ENCODE measurements around the gene LAIR2. TPM values are rescaled to one million over a fixed set of nuclear protein-coding genes. Genes with fewer than 3 reads are reported as not detected.

Gene LAIR2
- total and polyA plus RNA-seq, 4 donors, result 1.7 TPM; not detected in 3

DNA sequence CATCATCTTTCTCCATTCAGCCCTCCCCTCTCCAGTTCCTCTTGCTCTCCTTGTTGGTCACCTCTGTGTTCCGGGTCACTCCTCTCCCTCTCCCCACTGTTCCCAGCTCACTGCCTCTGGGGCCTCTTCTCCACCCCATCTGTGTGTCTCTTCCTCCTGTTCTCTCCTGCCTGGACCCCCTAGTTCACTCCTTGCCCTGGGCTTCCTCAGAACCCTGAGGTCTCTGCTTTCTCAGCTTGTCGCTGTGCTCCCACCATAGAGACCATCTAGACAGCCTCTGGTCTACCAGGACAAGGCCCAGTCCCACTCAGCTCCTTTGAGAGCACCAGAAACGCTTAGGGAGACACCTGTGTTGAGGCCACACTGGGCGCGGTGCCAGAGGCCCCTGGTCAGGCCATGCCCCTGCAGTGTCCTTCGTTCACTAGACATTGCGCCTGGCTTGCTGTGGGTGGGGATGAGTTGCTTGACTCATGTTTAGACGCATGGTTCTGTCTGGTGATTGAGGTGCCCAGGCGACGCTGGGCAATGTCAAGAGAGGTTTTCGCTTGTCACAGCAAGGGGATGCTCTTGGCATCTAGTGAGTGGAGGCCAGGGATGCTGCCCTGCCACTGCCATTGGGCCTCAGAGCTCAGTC lies 43.9 kb upstream of the LAIR2 start:
- no peak for DNase-seq
- 88 to 90% methylated on average over 11 of the region's 11 CpGs for WGBS, 2 donors
- Histone ChIP-seq H3K9me3 (ENCODE audit: control insufficient read depth in 4 of 4, insufficient read depth in 3 of 4, low read length in 3 of 4) (no peaks in the 10 kb centered on the region), H3K4me1 (ENCODE audit: control insufficient read depth in 5 of 5, insufficient read depth in 5 of 5, low read length in 5 of 5) (peaks cover 0 to 42% (median 13%) of the 10 kb centered on the region in 5 donors), H3K4me3 (no peak overlapping the region), H3K27ac (ENCODE audit: low read depth in 1 of 2, low read length in 1 of 2) (no peak overlapping the region), H3K36me3 (ENCODE audit: control insufficient read depth in 4 of 4, insufficient read depth in 4 of 4, low read length in 4 of 4) (peaks cover 27 to 81% (median 46%) of the 10 kb centered on the region in 4 donors), H3K9ac (ENCODE audit: insufficient read depth in 1 of 2, low read length in 2 of 2) (no peak overlapping the region), H3K27me3 (ENCODE audit: control insufficient read depth in 3 of 3, insufficient read depth in 3 of 3, low read length in 2 of 3) (no peaks in the 10 kb centered on the region)
- TF ChIP-seq, protein P1, sequence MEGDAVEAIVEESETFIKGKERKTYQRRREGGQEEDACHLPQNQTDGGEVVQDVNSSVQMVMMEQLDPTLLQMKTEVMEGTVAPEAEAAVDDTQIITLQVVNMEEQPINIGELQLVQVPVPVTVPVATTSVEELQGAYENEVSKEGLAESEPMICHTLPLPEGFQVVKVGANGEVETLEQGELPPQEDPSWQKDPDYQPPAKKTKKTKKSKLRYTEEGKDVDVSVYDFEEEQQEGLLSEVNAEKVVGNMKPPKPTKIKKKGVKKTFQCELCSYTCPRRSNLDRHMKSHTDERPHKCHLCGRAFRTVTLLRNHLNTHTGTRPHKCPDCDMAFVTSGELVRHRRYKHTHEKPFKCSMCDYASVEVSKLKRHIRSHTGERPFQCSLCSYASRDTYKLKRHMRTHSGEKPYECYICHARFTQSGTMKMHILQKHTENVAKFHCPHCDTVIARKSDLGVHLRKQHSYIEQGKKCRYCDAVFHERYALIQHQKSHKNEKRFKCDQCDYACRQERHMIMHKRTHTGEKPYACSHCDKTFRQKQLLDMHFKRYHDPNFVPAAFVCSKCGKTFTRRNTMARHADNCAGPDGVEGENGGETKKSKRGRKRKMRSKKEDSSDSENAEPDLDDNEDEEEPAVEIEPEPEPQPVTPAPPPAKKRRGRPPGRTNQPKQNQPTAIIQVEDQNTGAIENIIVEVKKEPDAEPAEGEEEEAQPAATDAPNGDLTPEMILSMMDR (IDR thresholded peaks at IDR 0.05; ENCODE audit: control extremely low read depth, extremely low read depth), result no peak
- ATAC-seq (ENCODE audit: insufficient read depth, low FRiP score), result no peak

DNA sequence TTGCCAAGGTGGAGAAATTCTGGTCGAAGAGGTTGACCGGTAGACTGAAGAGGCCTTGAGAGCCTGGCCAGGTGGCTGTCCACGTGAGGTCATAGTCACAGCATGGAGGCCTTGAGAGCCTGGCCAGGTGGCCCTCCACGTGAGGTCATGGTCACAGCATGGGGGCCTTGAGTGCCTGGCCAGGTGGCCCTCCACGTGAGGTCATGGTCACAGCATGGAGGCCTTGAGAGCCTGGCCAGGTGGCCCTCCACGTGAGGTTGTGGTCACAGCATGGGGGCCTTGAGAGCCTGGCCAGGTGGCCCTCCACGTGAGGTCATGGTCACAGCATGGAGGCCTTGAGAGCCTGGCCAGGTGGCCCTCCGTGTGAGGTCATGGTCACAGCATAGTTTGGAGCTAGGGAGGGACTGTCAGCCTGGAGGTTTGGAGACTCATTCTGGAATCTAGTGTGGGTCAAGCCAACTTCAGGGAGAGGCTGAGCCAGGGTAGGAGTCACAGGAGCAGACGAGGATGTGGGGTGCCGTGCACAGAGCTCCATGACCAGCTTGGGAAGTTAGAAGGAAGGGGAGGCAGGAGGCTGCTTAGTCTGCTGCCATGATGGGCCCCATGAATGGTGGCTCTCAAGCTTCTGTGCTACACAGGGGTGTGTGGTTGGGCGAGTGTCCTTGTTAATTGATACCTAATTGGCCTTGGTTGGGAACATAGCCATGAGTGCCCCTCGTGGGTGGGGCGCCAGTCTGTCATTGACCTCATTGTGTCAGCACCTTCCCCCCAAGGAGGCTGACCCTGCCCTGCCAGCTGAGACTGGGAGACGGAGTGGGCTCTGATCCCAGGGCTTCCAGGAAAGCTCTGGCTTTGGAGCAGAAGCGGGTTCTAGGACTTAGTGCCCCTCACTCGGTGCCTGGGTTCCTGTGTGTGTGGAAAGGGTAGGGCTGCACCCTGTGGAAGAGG lies 43.1 kb upstream of the LAIR2 start:
- peaks cover 0 to 50% (median 13%) of the 10 kb centered on the region in 5 donors for H3K4me1 ChIP-seq (ENCODE audit: control insufficient read depth in 5 of 5, insufficient read depth in 5 of 5, low read length in 5 of 5)
- no peaks in the 10 kb centered on the region for H3K27me3 ChIP-seq (ENCODE audit: control insufficient read depth in 3 of 3, insufficient read depth in 3 of 3, low read length in 2 of 3)
- H3K9me3 ChIP-seq (ENCODE audit: control insufficient read depth in 4 of 4, insufficient read depth in 3 of 4, low read length in 3 of 4), result no peaks in the 10 kb centered on the region
- TF ChIP-seq, protein P1 (IDR thresholded peaks at IDR 0.05; ENCODE audit: control extremely low read depth, extremely low read depth), result no peak
- H3K9ac ChIP-seq (ENCODE audit: insufficient read depth in 1 of 2, low read length in 2 of 2), result peak overlapping the region in 1 of 2 donors; percentile 68
- peak overlapping the region in 1 of 2 donors; percentile 21 for H3K27ac ChIP-seq (ENCODE audit: low read depth in 1 of 2, low read length in 1 of 2)
- peaks cover 25 to 73% (median 40%) of the 10 kb centered on the region in 4 donors for H3K36me3 ChIP-seq (ENCODE audit: control insufficient read depth in 4 of 4, insufficient read depth in 4 of 4, low read length in 4 of 4)
- ATAC-seq (ENCODE audit: insufficient read depth, low FRiP score) (no peak), DNase-seq (no peak)
- no peak overlapping the region for H3K4me3 ChIP-seq
- WGBS, 2 donors, result 81 to 84% methylated on average over 16 of the region's 16 CpGs

DNA sequence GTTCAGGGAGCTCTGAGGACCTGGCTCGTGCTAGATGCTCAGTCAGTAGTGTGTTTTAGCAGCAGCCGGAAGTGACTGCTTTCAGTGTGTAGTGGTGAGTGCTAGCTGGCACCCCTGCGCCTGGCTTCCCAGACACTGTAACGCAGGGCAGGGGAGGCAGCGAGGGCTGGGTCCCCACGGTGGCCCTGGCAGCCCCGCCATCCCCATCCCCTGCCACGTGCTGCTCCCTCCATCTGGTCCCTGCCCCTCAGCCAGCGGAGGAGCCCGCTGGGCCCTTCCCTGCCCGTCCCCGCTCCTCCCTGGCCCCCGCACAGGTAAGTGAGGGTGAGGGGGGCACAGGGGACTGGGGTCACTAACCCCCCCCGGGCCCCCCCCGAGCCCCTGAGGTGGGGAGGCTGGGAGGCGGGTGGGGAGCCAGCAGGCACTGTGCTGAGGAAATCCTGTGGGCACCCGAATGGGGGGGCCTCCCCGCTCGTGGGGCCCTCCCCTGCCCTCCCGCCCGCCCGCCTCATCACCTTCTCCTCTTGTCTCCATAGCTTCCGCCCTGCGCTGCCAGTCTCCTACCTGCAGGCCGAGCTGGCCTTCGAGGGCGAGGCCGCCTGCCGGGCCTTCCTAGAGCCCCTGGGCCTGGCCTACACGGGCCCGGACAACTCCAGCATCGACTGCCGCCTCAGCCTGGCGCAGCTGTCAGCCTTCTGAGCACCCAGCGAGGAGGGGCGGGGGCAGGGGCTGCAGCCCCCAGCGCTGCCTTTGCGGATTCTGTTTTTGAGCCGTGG lies 42.2 kb upstream of the LAIR2 start:
- Histone ChIP-seq H3K36me3 (ENCODE audit: control insufficient read depth in 4 of 4, insufficient read depth in 4 of 4, low read length in 4 of 4) (peaks cover 16 to 64% (median 35%) of the 10 kb centered on the region in 4 donors), H3K4me3 (no peak overlapping the region), H3K4me1 (ENCODE audit: control insufficient read depth in 5 of 5, insufficient read depth in 5 of 5, low read length in 5 of 5) (peaks cover 0 to 50% (median 13%) of the 10 kb centered on the region in 5 donors), H3K27ac (ENCODE audit: low read depth in 1 of 2, low read length in 1 of 2) (peak overlapping the region in 1 of 2 donors; percentile 21), H3K9ac (ENCODE audit: insufficient read depth in 1 of 2, low read length in 2 of 2) (peak overlapping the region in 1 of 2 donors; percentile 68), H3K9me3 (ENCODE audit: control insufficient read depth in 4 of 4, insufficient read depth in 3 of 4, low read length in 3 of 4) (no peaks in the 10 kb centered on the region), H3K27me3 (ENCODE audit: control insufficient read depth in 3 of 3, insufficient read depth in 3 of 3, low read length in 2 of 3) (no peaks in the 10 kb centered on the region)
- ATAC-seq (ENCODE audit: insufficient read depth, low FRiP score) (no peak), DNase-seq (peak in 1 of 3 donors; percentile 5)
- TF ChIP-seq, protein P1 (IDR thresholded peaks at IDR 0.05; ENCODE audit: control extremely low read depth, extremely low read depth), result no peak
- WGBS, 2 donors, result 71 to 81% methylated on average over 26 to 39 of the region's 39 CpGs

Measured in lung (tissue), 12 donors.